ENCODE measurements around the gene CDCP2. TPM values are rescaled to one million over a fixed set of nuclear protein-coding genes. Genes with fewer than 3 reads are reported as not detected.

Gene CDCP2
- polyA plus RNA-seq, 1 donor, result not detected

- WGBS (ENCODE audit: insufficient coverage, low lambda C conversion rate), result no CpG with 5 or more reads among the region's 10 CpGs
- Histone ChIP-seq H3K27me3 (ENCODE audit: control insufficient read depth, insufficient read depth, low read length) (no peaks in the 10 kb centered on the region), H3K36me3 (ENCODE audit: control insufficient read depth, insufficient read depth, low read length) (no peaks in the 10 kb centered on the region), H3K27ac (ENCODE audit: low read length) (no peak overlapping the region), H3K4me1 (ENCODE audit: control insufficient read depth, insufficient read depth, low read length) (peaks cover 6% of the 10 kb centered on the region), H3K9me3 (ENCODE audit: control insufficient read depth, low read depth, low read length) (no peaks in the 10 kb centered on the region), H3K4me3 (ENCODE audit: low read length) (no peak overlapping the region)
- DNase-seq, result no peak
These were observed 15.2 kb downstream of the CDCP2 start for GRCh38 chr1:54137534-54138061.

DNA sequence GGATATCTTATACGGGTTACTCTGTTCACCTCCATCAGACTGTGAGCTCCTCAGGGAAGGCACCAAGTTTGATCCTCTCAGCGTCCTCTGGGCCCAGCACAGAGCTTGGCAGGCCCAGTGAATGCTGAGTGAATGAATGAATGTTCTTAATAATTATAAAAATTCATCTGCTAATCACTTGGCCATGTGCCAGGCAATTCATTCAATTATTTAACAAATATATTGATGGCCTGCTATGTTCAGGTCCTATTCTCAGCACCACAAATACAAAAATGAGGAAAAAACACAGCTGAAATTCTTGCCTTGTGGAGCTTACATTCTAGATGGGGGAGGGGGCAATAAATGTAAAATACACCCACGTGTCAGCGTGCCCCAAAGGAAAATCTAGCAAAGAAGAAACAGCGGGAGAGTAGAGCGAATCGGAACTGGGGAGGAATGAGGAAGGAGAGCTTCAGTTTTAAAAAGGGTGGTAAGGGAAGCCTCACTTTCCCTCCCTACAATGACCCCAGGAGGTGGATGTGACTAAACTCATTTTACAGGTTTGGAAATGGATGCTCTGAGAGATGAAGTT is 15.8 kb downstream of the CDCP2 start:
- H3K4me1 ChIP-seq (ENCODE audit: control insufficient read depth, insufficient read depth, low read length), result peaks cover 5% of the 10 kb centered on the region
- no peak overlapping the region for H3K27ac ChIP-seq (ENCODE audit: low read length)
- WGBS (ENCODE audit: insufficient coverage, low lambda C conversion rate), result 77% methylated on average over 5 of the region's 7 CpGs
- no peaks in the 10 kb centered on the region for H3K36me3 ChIP-seq (ENCODE audit: control insufficient read depth, insufficient read depth, low read length)
- no peak for DNase-seq
- H3K27me3 ChIP-seq (ENCODE audit: control insufficient read depth, insufficient read depth, low read length), result no peaks in the 10 kb centered on the region
- H3K9me3 ChIP-seq (ENCODE audit: control insufficient read depth, low read depth, low read length), result no peaks in the 10 kb centered on the region
- no peak overlapping the region for H3K4me3 ChIP-seq (ENCODE audit: low read length)

DNA sequence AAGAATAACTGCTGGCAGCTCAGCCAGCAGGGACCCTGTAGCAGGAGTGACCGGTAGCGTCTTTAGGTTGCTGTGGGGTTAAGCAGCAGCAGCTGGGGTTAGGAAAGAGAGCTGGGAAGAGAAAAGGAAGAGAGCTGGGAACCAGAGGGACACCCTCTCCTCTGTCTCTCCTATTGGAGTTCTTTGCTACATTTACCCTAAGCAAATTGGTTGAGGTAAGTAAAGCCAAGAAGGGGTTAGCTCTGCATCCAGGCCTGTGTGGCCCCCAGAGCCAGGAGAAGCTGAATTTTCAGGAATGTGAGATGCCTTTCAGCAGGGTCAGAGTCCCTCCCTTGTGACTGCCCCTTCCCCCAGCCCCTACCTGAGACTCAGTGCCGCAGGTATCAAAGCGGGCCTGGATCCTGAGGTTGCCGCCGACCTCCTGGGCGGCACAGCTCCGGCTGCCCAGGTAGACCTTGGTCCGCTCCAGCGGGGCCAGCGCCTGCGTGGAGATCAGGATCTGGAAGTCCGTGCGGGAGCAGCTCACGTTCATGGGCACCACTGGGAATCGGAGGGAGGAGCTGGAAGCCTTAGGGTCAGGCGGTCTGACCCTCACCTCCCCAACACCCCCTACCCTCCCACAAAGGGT is 16.4 kb downstream of the CDCP2 start:
- Histone ChIP-seq H3K36me3 (ENCODE audit: control insufficient read depth, insufficient read depth, low read length) (no peaks in the 10 kb centered on the region), H3K4me1 (ENCODE audit: control insufficient read depth, insufficient read depth, low read length) (no peaks in the 10 kb centered on the region), H3K4me3 (ENCODE audit: low read length) (no peak overlapping the region), H3K27me3 (ENCODE audit: control insufficient read depth, insufficient read depth, low read length) (no peaks in the 10 kb centered on the region), H3K9me3 (ENCODE audit: control insufficient read depth, low read depth, low read length) (no peaks in the 10 kb centered on the region), H3K27ac (ENCODE audit: low read length) (no peak overlapping the region)
- WGBS (ENCODE audit: insufficient coverage, low lambda C conversion rate), result no CpG with 5 or more reads among the region's 17 CpGs
- no peak for DNase-seq

DNA sequence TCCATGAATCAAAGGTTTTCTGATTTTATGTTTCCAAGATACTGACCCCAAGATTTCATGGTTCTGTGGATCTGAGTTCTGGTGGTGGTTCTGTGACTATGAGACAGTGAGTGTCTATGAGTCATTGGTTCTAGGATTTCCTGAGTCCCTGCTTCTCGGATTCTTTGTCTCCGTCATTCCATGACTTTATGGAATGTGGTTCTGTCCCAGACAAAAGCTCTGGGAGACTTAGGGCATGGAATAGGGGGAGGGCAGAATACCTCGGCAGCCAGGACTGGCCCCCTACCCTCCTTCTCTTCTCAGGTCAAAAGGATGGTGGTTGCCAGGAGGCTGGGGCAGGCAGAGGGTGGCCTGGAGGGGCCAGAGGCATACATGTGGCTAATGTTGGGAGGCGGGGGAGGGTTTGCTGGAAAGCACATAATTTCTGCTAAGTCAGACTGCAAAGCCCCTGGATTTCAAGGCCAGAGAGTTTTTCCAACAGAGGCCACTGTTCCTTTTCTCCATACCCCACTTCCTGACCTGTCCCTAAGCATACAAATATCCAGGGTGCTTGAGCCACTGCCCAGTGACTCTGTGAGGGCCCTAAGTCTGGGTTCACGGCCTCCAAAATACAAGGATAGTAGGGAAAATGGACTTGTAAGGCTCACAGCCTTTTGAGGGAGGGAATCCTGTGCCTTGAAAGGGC is 17.2 kb downstream of the CDCP2 start:
- Histone ChIP-seq H3K4me3 (ENCODE audit: low read length) (no peak overlapping the region), H3K27me3 (ENCODE audit: control insufficient read depth, insufficient read depth, low read length) (no peaks in the 10 kb centered on the region), H3K9me3 (ENCODE audit: control insufficient read depth, low read depth, low read length) (no peaks in the 10 kb centered on the region), H3K4me1 (ENCODE audit: control insufficient read depth, insufficient read depth, low read length) (no peaks in the 10 kb centered on the region), H3K27ac (ENCODE audit: low read length) (no peak overlapping the region), H3K36me3 (ENCODE audit: control insufficient read depth, insufficient read depth, low read length) (no peaks in the 10 kb centered on the region)
- WGBS (ENCODE audit: insufficient coverage, low lambda C conversion rate), result no CpG with 5 or more reads among the region's 5 CpGs
- DNase-seq, result no peak

DNA sequence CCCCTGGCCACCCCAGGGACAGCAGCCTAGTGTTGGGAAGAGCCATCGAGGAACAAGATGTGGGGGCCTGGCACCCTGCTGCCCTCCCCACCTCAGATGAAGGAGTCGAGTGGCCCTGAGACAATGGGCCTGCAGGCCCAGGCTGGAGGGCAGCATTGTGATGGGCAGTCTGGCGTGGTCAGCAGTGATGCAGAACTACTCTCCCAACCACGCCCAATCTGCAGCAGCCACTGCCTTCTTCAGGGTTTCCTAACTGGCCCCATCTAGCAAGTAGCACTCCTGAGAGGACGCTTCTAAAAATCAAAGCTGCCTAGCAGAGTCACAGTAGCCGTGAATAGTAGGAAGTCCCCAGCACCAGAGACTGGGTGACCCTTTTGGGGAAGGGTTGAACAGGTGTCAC is 18.5 kb downstream of the CDCP2 start:
- no peaks in the 10 kb centered on the region for H3K27me3 ChIP-seq (ENCODE audit: control insufficient read depth, insufficient read depth, low read length)
- WGBS (ENCODE audit: insufficient coverage, low lambda C conversion rate), result no CpG with 5 or more reads among the region's 6 CpGs
- DNase-seq, result no peak
- no peak overlapping the region for H3K27ac ChIP-seq (ENCODE audit: low read length)
- H3K4me3 ChIP-seq (ENCODE audit: low read length), result no peak overlapping the region
- H3K4me1 ChIP-seq (ENCODE audit: control insufficient read depth, insufficient read depth, low read length), result no peaks in the 10 kb centered on the region
- no peaks in the 10 kb centered on the region for H3K36me3 ChIP-seq (ENCODE audit: control insufficient read depth, insufficient read depth, low read length)
- H3K9me3 ChIP-seq (ENCODE audit: control insufficient read depth, low read depth, low read length), result no peaks in the 10 kb centered on the region

DNA sequence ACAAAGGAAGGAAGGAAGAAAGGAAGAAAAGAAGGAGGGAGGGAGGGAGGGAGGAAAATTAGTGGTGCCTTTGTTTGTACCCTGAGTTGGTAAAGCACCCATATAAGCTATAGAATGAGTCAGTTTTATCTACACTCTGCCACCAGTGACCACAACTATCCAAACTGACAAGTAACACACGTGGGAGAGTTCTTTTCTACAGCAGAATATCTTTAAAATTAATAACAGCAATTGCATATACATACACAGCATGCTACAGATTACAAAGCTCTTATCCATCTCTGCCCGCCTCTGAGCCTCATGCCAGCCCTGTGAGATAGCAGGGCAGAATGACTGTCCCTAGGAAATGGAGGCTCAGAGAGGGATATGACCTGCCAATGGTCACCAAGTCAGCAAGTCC is 20.3 kb downstream of the CDCP2 start:
- H3K27me3 ChIP-seq (ENCODE audit: control insufficient read depth, insufficient read depth, low read length), result no peaks in the 10 kb centered on the region
- no peak overlapping the region for H3K4me3 ChIP-seq (ENCODE audit: low read length)
- DNase-seq, result no peak
- H3K36me3 ChIP-seq (ENCODE audit: control insufficient read depth, insufficient read depth, low read length), result no peaks in the 10 kb centered on the region
- H3K9me3 ChIP-seq (ENCODE audit: control insufficient read depth, low read depth, low read length), result no peaks in the 10 kb centered on the region
- no peaks in the 10 kb centered on the region for H3K4me1 ChIP-seq (ENCODE audit: control insufficient read depth, insufficient read depth, low read length)
- no peak overlapping the region for H3K27ac ChIP-seq (ENCODE audit: low read length)
- no CpG with 5 or more reads among the region's 2 CpGs for WGBS (ENCODE audit: insufficient coverage, low lambda C conversion rate)

- no peak overlapping the region for H3K4me3 ChIP-seq (ENCODE audit: low read length)
- no peak overlapping the region for H3K27ac ChIP-seq (ENCODE audit: low read length)
- WGBS (ENCODE audit: insufficient coverage, low lambda C conversion rate), result no CpG with 5 or more reads among the region's 2 CpGs
- no peaks in the 10 kb centered on the region for H3K27me3 ChIP-seq (ENCODE audit: control insufficient read depth, insufficient read depth, low read length)
- H3K4me1 ChIP-seq (ENCODE audit: control insufficient read depth, insufficient read depth, low read length), result no peaks in the 10 kb centered on the region
- no peaks in the 10 kb centered on the region for H3K9me3 ChIP-seq (ENCODE audit: control insufficient read depth, low read depth, low read length)
- no peaks in the 10 kb centered on the region for H3K36me3 ChIP-seq (ENCODE audit: control insufficient read depth, insufficient read depth, low read length)
- no peak for DNase-seq
These were observed 21.4 kb downstream of the CDCP2 start for GRCh38 chr1:54131419-54131818.

DNA sequence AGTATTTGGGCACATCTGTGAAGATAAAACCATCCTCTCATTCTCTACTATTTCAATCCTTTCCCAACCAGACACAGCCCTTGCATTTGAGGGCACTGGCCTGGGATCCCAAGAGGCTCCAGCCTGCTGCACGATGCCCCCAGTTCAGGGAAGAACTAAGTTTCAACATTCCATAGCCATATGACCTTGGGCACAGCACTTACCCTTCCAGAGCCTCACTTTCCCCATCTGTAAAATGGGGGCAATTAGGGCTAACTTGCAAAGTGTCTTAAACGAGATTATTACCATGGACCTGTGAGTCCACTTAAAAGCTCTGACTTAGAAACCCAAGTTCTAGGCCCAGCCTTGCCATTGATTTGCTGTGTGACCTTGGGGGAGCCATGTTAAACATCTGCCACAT is 22.9 kb downstream of the CDCP2 start:
- no peak for DNase-seq
- H3K27ac ChIP-seq (ENCODE audit: low read length), result no peak overlapping the region
- no peaks in the 10 kb centered on the region for H3K9me3 ChIP-seq (ENCODE audit: control insufficient read depth, low read depth, low read length)
- no peak overlapping the region for H3K4me3 ChIP-seq (ENCODE audit: low read length)
- H3K36me3 ChIP-seq (ENCODE audit: control insufficient read depth, insufficient read depth, low read length), result no peaks in the 10 kb centered on the region
- H3K4me1 ChIP-seq (ENCODE audit: control insufficient read depth, insufficient read depth, low read length), result peaks cover 2% of the 10 kb centered on the region
- no peaks in the 10 kb centered on the region for H3K27me3 ChIP-seq (ENCODE audit: control insufficient read depth, insufficient read depth, low read length)
- WGBS (ENCODE audit: insufficient coverage, low lambda C conversion rate), result no CpG with 5 or more reads among the region's 2 CpGs

DNA sequence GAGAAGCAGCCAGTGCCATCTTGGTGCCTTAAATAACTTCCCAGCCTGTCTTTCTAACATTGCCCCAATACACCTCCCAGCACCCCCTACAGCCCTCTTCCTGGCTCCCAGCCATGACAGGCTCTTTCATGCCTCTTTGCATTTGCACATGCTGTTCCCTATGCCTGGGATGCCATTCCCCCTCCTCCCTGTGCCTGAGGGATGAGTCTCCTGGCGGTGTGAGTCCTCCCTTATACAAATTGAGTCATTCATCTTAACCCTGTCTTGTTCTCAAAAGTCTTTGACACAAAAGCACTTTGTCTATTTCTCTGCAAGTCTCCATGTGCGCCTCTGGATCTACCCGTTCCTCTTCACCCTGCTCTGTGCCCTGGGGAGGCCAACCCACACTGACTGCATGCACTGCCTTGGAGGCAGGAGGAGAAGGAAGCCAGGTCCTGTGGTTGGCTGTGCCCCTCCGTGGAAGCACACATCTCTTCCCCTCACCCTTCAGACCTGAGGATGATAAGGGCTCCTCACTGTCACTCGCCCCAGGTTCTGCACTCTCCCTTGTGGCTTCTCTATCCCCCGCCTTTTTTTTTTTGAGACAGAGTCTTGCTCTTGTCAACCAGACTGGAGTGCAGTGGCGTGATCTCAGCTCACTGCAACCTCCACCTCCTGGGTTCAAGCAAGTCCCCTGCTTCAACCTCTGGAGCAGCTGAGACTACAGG is 25.1 kb downstream of the CDCP2 start:
- Histone ChIP-seq H3K36me3 (ENCODE audit: control insufficient read depth, insufficient read depth, low read length) (no peaks in the 10 kb centered on the region), H3K27ac (ENCODE audit: low read length) (no peak overlapping the region), H3K9me3 (ENCODE audit: control insufficient read depth, low read depth, low read length) (no peaks in the 10 kb centered on the region), H3K27me3 (ENCODE audit: control insufficient read depth, insufficient read depth, low read length) (no peaks in the 10 kb centered on the region), H3K4me1 (ENCODE audit: control insufficient read depth, insufficient read depth, low read length) (peaks cover 12% of the 10 kb centered on the region), H3K4me3 (ENCODE audit: low read length) (no peak overlapping the region)
- DNase-seq, result no peak
- 83% methylated on average over 1 of the region's 7 CpGs for WGBS (ENCODE audit: insufficient coverage, low lambda C conversion rate)

- H3K36me3 ChIP-seq (ENCODE audit: control insufficient read depth, insufficient read depth, low read length), result no peaks in the 10 kb centered on the region
- no peak overlapping the region for H3K4me3 ChIP-seq (ENCODE audit: low read length)
- WGBS (ENCODE audit: insufficient coverage, low lambda C conversion rate), result 83% methylated on average over 2 of the region's 3 CpGs
- no peak for DNase-seq
- no peaks in the 10 kb centered on the region for H3K9me3 ChIP-seq (ENCODE audit: control insufficient read depth, low read depth, low read length)
- no peak overlapping the region for H3K27ac ChIP-seq (ENCODE audit: low read length)
- peaks cover 2% of the 10 kb centered on the region for H3K27me3 ChIP-seq (ENCODE audit: control insufficient read depth, insufficient read depth, low read length)
- peaks cover 20% of the 10 kb centered on the region for H3K4me1 ChIP-seq (ENCODE audit: control insufficient read depth, insufficient read depth, low read length)
These were observed 26.5 kb downstream of the CDCP2 start for GRCh38 chr1:54126271-54126815.
